ENCODE measurements around the gene RNF213.

- TF ChIP-seq GATA2 (IDR thresholded peaks at IDR 0.05; ENCODE audit: low read depth, low read length), result no peak
- TF ChIP-seq GATA3 (IDR thresholded peaks at IDR 0.05; ENCODE audit: low read depth, low read length), result no peak
Measured at GRCh38 chr17:80316927-80317705, 56.5 kb downstream of the RNF213 start.
